Cardiac muscle cell (in vitro differentiated cells and primary cell): ENCODE data around the gene EIF3A. TPM values are rescaled to one million over a fixed set of nuclear protein-coding genes. Genes with fewer than 3 reads are reported as not detected.

ENCODE experiments used
- DNase-seq, 2 donors: peaks; one replicate each; pipeline versions ENCODE4 v3.0.0 to v3.0.0-alpha.2; 2010 to 2017; ENCODE audit warnings: low read depth in 1 of 2, low spot score in 1 of 2
- H3K27ac ChIP-seq: fragments of 200-600 bp; sonication (generic); 2 replicates; pipeline ENCODE4 v1.5.1; 2016
- H3K27me3 ChIP-seq: fragments of 200-600 bp; sonication (generic); 2 replicates; pipeline ENCODE4 v1.6.0; 2016; ENCODE audit warnings: control low read depth
- H3K36me3 ChIP-seq: fragments of 200-600 bp; sonication (generic); 2 replicates; pipeline ENCODE4 v1.5.1; 2016; ENCODE audit warnings: control low read depth
- H3K4me1 ChIP-seq: fragments of 200-600 bp; sonication (generic); 2 replicates; pipeline ENCODE4 v1.8.1; 2017; ENCODE audit warnings: low read depth, mild to moderate bottlenecking, mixed run types
- H3K4me3 ChIP-seq: fragments of 200-600 bp; sonication (generic); 2 replicates; pipeline ENCODE4 v1.5.1; 2016; ENCODE audit warnings: mild to moderate bottlenecking
- H3K9me3 ChIP-seq: fragments of 200-600 bp; sonication (generic); 2 replicates; pipeline ENCODE4 v1.5.1; 2017; ENCODE audit warnings: low read depth, mild to moderate bottlenecking, control low read depth
- polyA plus RNA-seq: library from polyadenylated mRNA; unstranded; fragments of >200 nt; fragmentation: Nextera tagmentation; extraction: Ambion mirVana; gene quantifications from 2 replicates; pipeline ENCODE4 v1.2.1, GENCODE V29; 2016
- total RNA-seq: library from RNA; depleted of rRNA; stranded (reverse); fragments of >200 nt; gene quantifications from 2 replicates; pipeline ENCODE4 v1.2.3, GENCODE V29; 2016
- TF ChIP-seq, protein P1 (sequence below): IDR thresholded peaks from 2 replicates; pipeline ENCODE4 v1.5.1; 2012; ENCODE audit warnings: low read depth, mild to moderate bottlenecking, low read length

The EIF3A gene
- total and polyA plus RNA-seq, 2 experiments from 2014 or later = 56.7 to 140 TPM

DNA sequence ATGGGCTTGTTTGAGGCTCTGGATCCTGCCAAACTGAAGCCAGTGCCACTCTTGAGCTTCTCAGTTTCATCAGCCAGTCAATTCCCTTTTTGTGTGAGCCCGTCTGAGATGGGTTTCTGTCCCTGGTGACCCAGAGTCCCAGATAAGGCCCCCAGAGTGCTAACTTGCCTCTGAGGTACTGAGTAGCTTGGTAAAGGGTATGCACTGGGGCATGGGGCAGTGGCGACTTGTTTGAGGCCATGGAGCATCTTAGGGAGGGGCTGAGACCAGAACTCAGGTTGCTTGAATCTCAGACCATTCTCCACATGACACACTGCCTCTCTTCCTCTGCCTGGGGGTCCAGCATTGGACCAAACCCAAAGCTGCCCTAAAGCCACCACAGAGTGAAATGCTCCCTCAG is 86.3 kb downstream of the EIF3A start:
- TF ChIP-seq, protein P1, sequence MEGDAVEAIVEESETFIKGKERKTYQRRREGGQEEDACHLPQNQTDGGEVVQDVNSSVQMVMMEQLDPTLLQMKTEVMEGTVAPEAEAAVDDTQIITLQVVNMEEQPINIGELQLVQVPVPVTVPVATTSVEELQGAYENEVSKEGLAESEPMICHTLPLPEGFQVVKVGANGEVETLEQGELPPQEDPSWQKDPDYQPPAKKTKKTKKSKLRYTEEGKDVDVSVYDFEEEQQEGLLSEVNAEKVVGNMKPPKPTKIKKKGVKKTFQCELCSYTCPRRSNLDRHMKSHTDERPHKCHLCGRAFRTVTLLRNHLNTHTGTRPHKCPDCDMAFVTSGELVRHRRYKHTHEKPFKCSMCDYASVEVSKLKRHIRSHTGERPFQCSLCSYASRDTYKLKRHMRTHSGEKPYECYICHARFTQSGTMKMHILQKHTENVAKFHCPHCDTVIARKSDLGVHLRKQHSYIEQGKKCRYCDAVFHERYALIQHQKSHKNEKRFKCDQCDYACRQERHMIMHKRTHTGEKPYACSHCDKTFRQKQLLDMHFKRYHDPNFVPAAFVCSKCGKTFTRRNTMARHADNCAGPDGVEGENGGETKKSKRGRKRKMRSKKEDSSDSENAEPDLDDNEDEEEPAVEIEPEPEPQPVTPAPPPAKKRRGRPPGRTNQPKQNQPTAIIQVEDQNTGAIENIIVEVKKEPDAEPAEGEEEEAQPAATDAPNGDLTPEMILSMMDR = no peak
- H3K27me3 ChIP-seq = no peaks in the 10 kb centered on the region
- H3K36me3 ChIP-seq = no peaks in the 10 kb centered on the region
- H3K4me1 ChIP-seq = no peaks in the 10 kb centered on the region
- H3K4me3 ChIP-seq = no peak overlapping the region
- no peaks in the 10 kb centered on the region for H3K9me3 ChIP-seq
- H3K27ac ChIP-seq = no peak overlapping the region
- no peak for DNase-seq

DNA sequence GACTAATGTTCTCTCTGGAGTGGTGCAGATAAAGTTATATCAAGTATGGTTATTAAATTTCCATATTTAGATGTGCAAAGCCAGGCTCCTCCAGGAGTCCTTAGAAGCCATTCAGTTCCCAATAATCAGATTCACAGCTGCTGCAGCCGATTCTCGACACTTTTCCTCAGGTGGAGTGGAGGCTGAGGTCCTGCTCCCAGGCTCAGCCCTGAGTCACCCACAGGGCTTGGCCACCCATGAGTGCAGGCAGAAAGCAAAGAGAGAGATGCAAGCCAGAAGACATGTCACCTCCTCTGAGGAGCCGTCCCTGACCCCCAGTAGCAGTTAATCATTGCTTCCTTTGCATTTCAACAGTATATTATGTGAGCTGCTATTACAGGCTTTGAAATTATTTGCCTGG is 87.4 kb downstream of the EIF3A start:
- Histone ChIP-seq H3K4me1 (no peaks in the 10 kb centered on the region), H3K4me3 (no peak overlapping the region), H3K9me3 (no peaks in the 10 kb centered on the region), H3K36me3 (no peaks in the 10 kb centered on the region), H3K27ac (no peak overlapping the region), H3K27me3 (no peaks in the 10 kb centered on the region)
- DNase-seq = no peak
- TF ChIP-seq, protein P1 = no peak

DNA sequence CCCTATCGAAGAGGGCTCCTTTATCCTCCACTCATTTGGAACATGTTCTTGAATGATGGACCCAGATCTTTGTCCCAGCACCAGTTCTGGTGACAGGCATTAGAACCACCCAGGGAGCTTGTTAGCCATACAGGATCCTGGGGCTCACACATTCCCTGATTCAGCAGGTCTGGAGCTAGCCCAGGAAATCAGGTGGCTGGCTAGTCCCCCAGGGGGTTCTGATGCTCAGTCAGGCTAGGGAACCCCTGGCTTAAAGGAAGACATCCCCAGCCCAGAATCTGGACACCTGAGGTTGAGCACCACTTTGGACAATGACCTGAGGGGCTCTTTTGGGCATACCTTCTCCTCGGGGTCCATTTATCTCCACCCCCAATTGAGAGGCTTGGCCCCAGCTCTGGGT is 88.1 kb downstream of the EIF3A start:
- Histone ChIP-seq H3K4me3 (no peak overlapping the region), H3K27me3 (no peaks in the 10 kb centered on the region), H3K4me1 (no peaks in the 10 kb centered on the region), H3K27ac (no peak overlapping the region), H3K36me3 (no peaks in the 10 kb centered on the region), H3K9me3 (no peaks in the 10 kb centered on the region)
- DNase-seq = no peak
- TF ChIP-seq, protein P1 = no peak

DNA sequence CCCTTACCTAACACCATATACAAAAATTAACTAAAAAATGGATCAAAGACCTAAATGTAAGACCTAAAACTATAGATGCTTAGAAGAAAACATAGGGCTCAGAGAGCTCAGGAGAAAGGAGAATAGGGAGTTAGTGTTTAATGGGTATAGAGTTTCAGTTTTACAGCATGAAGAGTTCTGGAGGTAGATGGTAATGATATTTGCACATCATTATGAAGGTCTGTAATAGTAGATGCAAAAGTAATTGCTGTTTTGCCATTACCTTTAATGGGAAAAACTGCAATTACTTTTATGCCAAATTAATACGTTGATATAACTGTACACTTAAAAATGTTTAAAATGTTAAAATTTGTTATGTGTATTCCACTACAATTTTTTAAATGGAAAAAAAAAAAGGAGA is 90.3 kb downstream of the EIF3A start:
- H3K36me3 ChIP-seq = no peaks in the 10 kb centered on the region
- no peak overlapping the region for H3K4me3 ChIP-seq
- DNase-seq = no peak
- H3K9me3 ChIP-seq = no peaks in the 10 kb centered on the region
- H3K27me3 ChIP-seq = no peaks in the 10 kb centered on the region
- no peaks in the 10 kb centered on the region for H3K4me1 ChIP-seq
- TF ChIP-seq, protein P1 = no peak
- no peak overlapping the region for H3K27ac ChIP-seq

DNA sequence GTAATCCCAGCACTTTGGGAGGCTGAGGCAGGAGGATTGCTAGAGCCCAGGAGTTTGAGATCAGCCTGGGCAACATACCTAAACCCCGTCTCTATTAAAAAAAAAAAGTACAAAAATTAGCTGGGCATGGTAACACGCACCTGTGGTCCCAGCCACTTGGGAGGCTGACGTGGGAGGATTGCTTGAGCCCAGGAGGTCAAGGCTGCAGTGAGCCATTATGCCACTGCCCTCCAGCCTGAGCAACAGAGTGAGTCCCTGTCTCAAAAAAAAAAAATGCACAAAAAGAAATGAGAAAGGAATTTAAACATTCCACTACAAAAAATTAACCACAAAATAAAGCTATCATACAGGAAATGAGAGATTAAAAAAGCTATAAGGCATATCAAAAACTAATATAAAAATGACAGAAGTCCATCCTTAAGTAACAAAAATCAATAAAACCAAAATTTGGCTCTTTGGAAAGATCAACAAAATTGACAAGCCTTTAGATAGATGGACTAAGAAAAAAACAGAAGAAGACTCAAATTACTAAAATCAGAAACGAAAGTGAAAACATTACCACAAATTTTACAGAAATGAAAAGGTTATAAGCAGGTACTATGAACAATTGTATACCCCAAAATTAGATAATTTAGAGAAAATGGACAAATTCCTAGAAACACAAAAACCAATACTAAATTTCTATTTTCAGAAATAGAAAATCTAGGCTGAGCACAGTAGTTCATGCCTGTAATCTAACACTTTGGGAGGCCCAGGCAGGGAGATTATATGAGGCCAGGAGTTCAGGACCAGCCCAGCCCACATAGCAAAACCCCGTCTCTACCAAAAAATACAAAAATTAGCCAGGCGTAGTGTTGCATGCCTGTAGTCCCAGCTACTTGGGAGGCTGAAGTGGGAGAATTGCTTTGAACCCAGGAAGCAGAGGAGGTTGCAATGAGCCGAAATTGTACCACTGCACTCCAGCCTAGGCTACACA is 93.5 kb downstream of the EIF3A start:
- Histone ChIP-seq H3K4me1 (no peaks in the 10 kb centered on the region), H3K36me3 (no peaks in the 10 kb centered on the region), H3K27ac (no peak overlapping the region), H3K9me3 (no peaks in the 10 kb centered on the region), H3K27me3 (no peaks in the 10 kb centered on the region), H3K4me3 (no peak overlapping the region)
- TF ChIP-seq, protein P1 = no peak
- DNase-seq = no peak
